IPS-20b (cell line): ENCODE measurements around the gene SMAD4.

Source experiments
- H3K27ac ChIP-seq: one replicate; pipeline ENCODE4 v1.5.1; 2013; ENCODE audit warnings: low read length
- H3K27me3 ChIP-seq: 2 replicates; pipeline ENCODE4 v1.6.1; 2013; ENCODE audit warnings: mild to moderate bottlenecking, low read length, inconsistent platforms; ENCODE audit not compliant: insufficient read depth
- H3K36me3 ChIP-seq: 2 replicates; pipeline ENCODE4 v1.6.1; 2013; ENCODE audit warnings: low read depth, mild to moderate bottlenecking, inconsistent platforms, low read length, moderate library complexity; ENCODE audit not compliant: insufficient read depth
- H3K4me1 ChIP-seq: 2 replicates; pipeline ENCODE4 v1.6.1; 2013; ENCODE audit warnings: mild to moderate bottlenecking, control low read depth, inconsistent platforms, low read length, moderate library complexity; ENCODE audit not compliant: insufficient read depth
- H3K4me3 ChIP-seq: 2 replicates; pipeline ENCODE4 v1.5.1; 2013; ENCODE audit warnings: mild to moderate bottlenecking, low read length, inconsistent platforms
- H3K9ac ChIP-seq: 2 replicates; pipeline ENCODE4 v1.6.1; 2013; ENCODE audit warnings: low read depth, mild to moderate bottlenecking, inconsistent platforms, low read length, moderate library complexity
- H3K9me3 ChIP-seq: 2 replicates; pipeline ENCODE4 v1.6.1; 2013; ENCODE audit warnings: mild to moderate bottlenecking, low read depth, low read length, inconsistent platforms; ENCODE audit not compliant: insufficient read depth

SMAD4 gene

GRCh38 chr18:51049137-51049536, 19.1 kb downstream of the SMAD4 start:
- Histone ChIP-seq H3K27me3 (no peaks in the 10 kb centered on the region), H3K36me3 (peaks cover 57% of the 10 kb centered on the region), H3K4me1 (peaks cover 34% of the 10 kb centered on the region), H3K9me3 (no peaks in the 10 kb centered on the region), H3K9ac (peak overlapping the region; percentile 62; the same call in 1 of the 2 replicates), H3K4me3 (peak overlapping the region; percentile 28; the same call in 1 of the 2 replicates), H3K27ac (peak overlapping the region; percentile 25)

- Histone ChIP-seq H3K4me3 (no peak overlapping the region), H3K9ac (no peak overlapping the region), H3K27ac (no peak overlapping the region), H3K4me1 (peaks cover 20% of the 10 kb centered on the region; the same call in 1 of the 2 replicates), H3K36me3 (peaks cover 77% of the 10 kb centered on the region), H3K9me3 (no peaks in the 10 kb centered on the region), H3K27me3 (no peaks in the 10 kb centered on the region)
Measured at GRCh38 chr18:51051105-51051712, 21.2 kb downstream of the SMAD4 start.

GRCh38 chr18:51053814-51054213, 23.8 kb downstream of the SMAD4 start:
- Histone ChIP-seq H3K4me1 (peaks cover 12% of the 10 kb centered on the region; the same call in 1 of the 2 replicates), H3K36me3 (peaks cover 81% of the 10 kb centered on the region), H3K27ac (no peak overlapping the region), H3K9ac (no peak overlapping the region), H3K4me3 (no peak overlapping the region), H3K9me3 (no peaks in the 10 kb centered on the region), H3K27me3 (no peaks in the 10 kb centered on the region)

GRCh38 chr18:51054764-51055163, 24.8 kb downstream of the SMAD4 start:
- Histone ChIP-seq H3K27me3 (no peaks in the 10 kb centered on the region), H3K4me3 (no peak overlapping the region), H3K36me3 (peaks cover 85% of the 10 kb centered on the region), H3K9ac (no peak overlapping the region), H3K4me1 (peaks cover 4% of the 10 kb centered on the region; the same call in 1 of the 2 replicates), H3K9me3 (no peaks in the 10 kb centered on the region), H3K27ac (no peak overlapping the region)

- H3K27me3 ChIP-seq = no peaks in the 10 kb centered on the region
- H3K36me3 ChIP-seq = peaks cover 91% of the 10 kb centered on the region
- no peak overlapping the region for H3K27ac ChIP-seq
- no peaks in the 10 kb centered on the region for H3K4me1 ChIP-seq
- H3K9me3 ChIP-seq = no peaks in the 10 kb centered on the region
- H3K4me3 ChIP-seq = no peak overlapping the region
- no peak overlapping the region for H3K9ac ChIP-seq
Measured at GRCh38 chr18:51059969-51060368, 30.0 kb downstream of the SMAD4 start.

- no peak overlapping the region for H3K9ac ChIP-seq
- H3K36me3 ChIP-seq = peaks cover 86% of the 10 kb centered on the region
- H3K9me3 ChIP-seq = no peaks in the 10 kb centered on the region
- no peaks in the 10 kb centered on the region for H3K4me1 ChIP-seq
- no peak overlapping the region for H3K27ac ChIP-seq
- H3K27me3 ChIP-seq = no peaks in the 10 kb centered on the region
- no peak overlapping the region for H3K4me3 ChIP-seq
Measured at GRCh38 chr18:51064256-51064655, 34.2 kb downstream of the SMAD4 start.

GRCh38 chr18:51066273-51066672, 36.3 kb downstream of the SMAD4 start:
- Histone ChIP-seq H3K9me3 (no peaks in the 10 kb centered on the region), H3K36me3 (peaks cover 86% of the 10 kb centered on the region), H3K27me3 (no peaks in the 10 kb centered on the region), H3K4me3 (no peak overlapping the region), H3K27ac (no peak overlapping the region), H3K4me1 (no peaks in the 10 kb centered on the region), H3K9ac (no peak overlapping the region)

GRCh38 chr18:51068105-51068504, 38.1 kb downstream of the SMAD4 start:
- H3K4me1 ChIP-seq = no peaks in the 10 kb centered on the region
- no peaks in the 10 kb centered on the region for H3K9me3 ChIP-seq
- no peak overlapping the region for H3K9ac ChIP-seq
- H3K27me3 ChIP-seq = no peaks in the 10 kb centered on the region
- H3K36me3 ChIP-seq = peaks cover 91% of the 10 kb centered on the region
- no peak overlapping the region for H3K27ac ChIP-seq
- H3K4me3 ChIP-seq = no peak overlapping the region

GRCh38 chr18:51069885-51070284, 39.9 kb downstream of the SMAD4 start:
- Histone ChIP-seq H3K27ac (no peak overlapping the region), H3K4me3 (no peak overlapping the region), H3K27me3 (no peaks in the 10 kb centered on the region), H3K9ac (no peak overlapping the region), H3K4me1 (no peaks in the 10 kb centered on the region), H3K9me3 (no peaks in the 10 kb centered on the region), H3K36me3 (peaks cover 74% of the 10 kb centered on the region)

GRCh38 chr18:51070545-51070944, 40.5 kb downstream of the SMAD4 start:
- Histone ChIP-seq H3K36me3 (peaks cover 72% of the 10 kb centered on the region), H3K9ac (no peak overlapping the region), H3K4me1 (no peaks in the 10 kb centered on the region), H3K4me3 (no peak overlapping the region), H3K27me3 (no peaks in the 10 kb centered on the region), H3K9me3 (no peaks in the 10 kb centered on the region), H3K27ac (no peak overlapping the region)

GRCh38 chr18:51072586-51073313, 42.7 kb downstream of the SMAD4 start:
- H3K27me3 ChIP-seq = no peaks in the 10 kb centered on the region
- no peaks in the 10 kb centered on the region for H3K9me3 ChIP-seq
- H3K36me3 ChIP-seq = peaks cover 75% of the 10 kb centered on the region
- H3K9ac ChIP-seq = no peak overlapping the region
- no peak overlapping the region for H3K4me3 ChIP-seq
- no peak overlapping the region for H3K27ac ChIP-seq
- H3K4me1 ChIP-seq = no peaks in the 10 kb centered on the region

- H3K27me3 ChIP-seq = no peaks in the 10 kb centered on the region
Measured at GRCh38 chr18:51074605-51075004, 44.6 kb downstream of the SMAD4 start.

More at GRCh38 chr18:51074605-51075004, 44.6 kb downstream of the SMAD4 start:
- Histone ChIP-seq H3K36me3 (peaks cover 78% of the 10 kb centered on the region), H3K4me3 (no peak overlapping the region), H3K9ac (no peak overlapping the region), H3K9me3 (no peaks in the 10 kb centered on the region), H3K27ac (no peak overlapping the region), H3K4me1 (no peaks in the 10 kb centered on the region)
